H1 (cell line): Measurements from ENCODE around the gene C1QTNF1. TPM values are rescaled to one million over a fixed set of nuclear protein-coding genes. Genes with fewer than 3 reads are reported as not detected.

ENCODE experiments used
- ASH2L ChIP-seq: fragments of 200-600, 300-600 bp; sonication (generic); IDR thresholded peaks from one replicate; pipeline ENCODE4 v1.7.1; 2017; ENCODE audit warnings: low read length
- JUN ChIP-seq: IDR thresholded peaks from 2 replicates; pipeline ENCODE4 v1.6.1; 2011; ENCODE audit warnings: low read depth, mild to moderate bottlenecking, improper control_type of control experiment, low read length
- NRF1 ChIP-seq: IDR thresholded peaks from 2 replicates; pipeline ENCODE4 v1.6.1; 2011; ENCODE audit warnings: mild to moderate bottlenecking, low read depth, low read length, improper control_type of control experiment
- RXRA ChIP-seq: IDR thresholded peaks from 2 replicates; pipeline ENCODE4 v1.6.1; 2011; ENCODE audit warnings: low read depth, mild to moderate bottlenecking, low read length, moderate library complexity; ENCODE audit not compliant: insufficient read depth
- SIX5 ChIP-seq: IDR thresholded peaks from 2 replicates; pipeline ENCODE4 v1.6.1; 2011; ENCODE audit warnings: mild to moderate bottlenecking, low read depth, low read length
- SRF ChIP-seq: IDR thresholded peaks from 2 replicates; pipeline ENCODE4 v1.6.1; 2011; ENCODE audit warnings: mild to moderate bottlenecking, low read depth, low read length, moderate library complexity
- TAF1 ChIP-seq: IDR thresholded peaks from 2 replicates; pipeline ENCODE4 v1.6.1; 2011; ENCODE audit warnings: mild to moderate bottlenecking, low read depth, low read length
- TAF7 ChIP-seq: optimal IDR thresholded peaks from 2 replicates; pipeline ENCODE3; 2011; ENCODE audit warnings: low read depth, mild to moderate bottlenecking, inconsistent platforms, low read length, moderate library complexity, borderline replicate concordance
- TEAD4 ChIP-seq: IDR thresholded peaks from 2 replicates; pipeline ENCODE4 v1.6.1; 2012; ENCODE audit warnings: low read depth, low read length, inconsistent platforms, mixed read lengths
- polyA plus RNA-seq, 7 experiments: library from polyadenylated mRNA; depleted of rRNA in 3 of 7; stranded (reverse) in 5 of 7; unstranded in 2 of 7; fragments of >200 nt in 5 of 7; fragments of 200-250 nt in 2 of 7; gene quantifications; 1 replicate in 5 of 7; 2 replicates in 1 of 7; 4 replicates in 1 of 7; pipeline versions ENCODE4 v1.2.1 to v1.2.3, GENCODE V29; 2011 to 2013; ENCODE audit warnings: missing spikeins in 2 of 7, mixed read lengths in 2 of 7
- total RNA-seq: library from RNA; stranded (reverse); fragmentation: NEBNext Ultra II Directional; extraction: Animal tissue kit (Norgen Biotek cat#: 25700); gene quantifications from 2 replicates; pipeline ENCODE4 v1.2.1, GENCODE V29; 2021
- TF ChIP-seq, protein P1 (sequence below): IDR thresholded peaks from 2 replicates; pipeline ENCODE4 v1.6.1; 2011; ENCODE audit warnings: low read length, improper control_type of control experiment

C1QTNF1 gene
- total and polyA plus RNA-seq, 2 of the 8 experiments (the other 6 are each of a cell fraction or from before 2014, with no cell fraction given): 1.5 to 2.5 TPM

DNA sequence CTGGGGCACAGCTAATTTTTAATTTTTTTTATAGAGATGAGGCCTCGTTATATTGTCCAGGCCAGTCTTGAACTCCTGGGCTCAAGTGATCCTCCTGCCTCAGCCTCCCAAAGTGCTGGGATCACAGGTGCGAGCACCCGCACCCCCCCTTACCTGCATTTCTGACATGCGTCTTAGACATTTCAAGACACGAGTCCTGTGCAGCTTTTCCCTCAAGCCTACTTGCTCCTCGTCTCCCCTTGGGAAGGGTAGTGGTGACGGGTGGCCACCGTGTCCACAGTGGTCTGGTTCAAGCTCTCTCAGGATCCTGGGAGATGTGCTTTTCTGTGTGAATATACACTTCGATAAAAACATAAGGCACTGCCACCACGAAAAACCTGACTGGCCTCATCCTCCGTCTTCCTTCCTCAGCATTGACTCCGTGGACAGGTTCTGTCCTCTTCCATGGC is 24.0 kb upstream of the C1QTNF1 start (continued):
- TF ChIP-seq, protein P1, sequence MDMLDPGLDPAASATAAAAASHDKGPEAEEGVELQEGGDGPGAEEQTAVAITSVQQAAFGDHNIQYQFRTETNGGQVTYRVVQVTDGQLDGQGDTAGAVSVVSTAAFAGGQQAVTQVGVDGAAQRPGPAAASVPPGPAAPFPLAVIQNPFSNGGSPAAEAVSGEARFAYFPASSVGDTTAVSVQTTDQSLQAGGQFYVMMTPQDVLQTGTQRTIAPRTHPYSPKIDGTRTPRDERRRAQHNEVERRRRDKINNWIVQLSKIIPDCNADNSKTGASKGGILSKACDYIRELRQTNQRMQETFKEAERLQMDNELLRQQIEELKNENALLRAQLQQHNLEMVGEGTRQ: no peak
- TF ChIP-seq SRF: no peak
- no peak for TF ChIP-seq TAF7
- TF ChIP-seq RXRA: no peak
- no peak for TF ChIP-seq TAF1
- TF ChIP-seq ASH2L: no peak
- TF ChIP-seq NRF1: no peak
- TF ChIP-seq SIX5: no peak
- no peak for TF ChIP-seq TEAD4
- no peak for TF ChIP-seq JUN
